ENCODE measurements around the gene CD53.
"Not testable (repeated sequence)": the region's sequence is repeated elsewhere in the genome, so short reads cannot be mapped to it uniquely, and the experiment has no call there.

CD53 gene

GRCh38 chr1:110872745-110873720 is at the start of gene CD53:
Gene CD53 (plus strand): TSS chr1:110873148. CDS start chr1:110891409, 18,261 bp downstream.
- in situ Hi-C loops (cut with MboI; ENCODE audit: low sequenced_read_pairs): no loop called here

GRCh38 chr1:110824192-110824591 is 48.8 kb upstream of the CD53 start:
- in situ Hi-C loops (cut with MboI; ENCODE audit: low sequenced_read_pairs): no loop called here

GRCh38 chr1:110829955-110830553 is 42.9 kb upstream of the CD53 start:
- in situ Hi-C loops (cut with MboI; ENCODE audit: low sequenced_read_pairs): no loop called here

- in situ Hi-C loops (cut with MboI; ENCODE audit: low sequenced_read_pairs): not testable (repeated sequence)
These were observed 39.2 kb upstream of the CD53 start for GRCh38 chr1:110833779-110834178.

- in situ Hi-C loops (cut with MboI; ENCODE audit: low sequenced_read_pairs): no loop called here
These were observed 26.1 kb upstream of the CD53 start for GRCh38 chr1:110846861-110847260.

- in situ Hi-C loops (cut with MboI; ENCODE audit: low sequenced_read_pairs): no loop called here
These were observed 22.8 kb upstream of the CD53 start for GRCh38 chr1:110850145-110850544.

- in situ Hi-C loops (cut with MboI; ENCODE audit: low sequenced_read_pairs): no loop called here
These were observed 22.3 kb upstream of the CD53 start for GRCh38 chr1:110850627-110851026.

GRCh38 chr1:110853135-110853534 is 19.8 kb upstream of the CD53 start:
- in situ Hi-C loops (cut with MboI; ENCODE audit: low sequenced_read_pairs): no loop called here

- in situ Hi-C loops (cut with MboI; ENCODE audit: low sequenced_read_pairs): no loop called here
These were observed 16.5 kb upstream of the CD53 start for GRCh38 chr1:110856410-110856809.

- in situ Hi-C loops (cut with MboI; ENCODE audit: low sequenced_read_pairs): no loop called here
These were observed 14.7 kb upstream of the CD53 start for GRCh38 chr1:110857964-110858948.

GRCh38 chr1:110859062-110859461 is 13.9 kb upstream of the CD53 start:
- in situ Hi-C loops (cut with MboI; ENCODE audit: low sequenced_read_pairs): no loop called here

- in situ Hi-C loops (cut with MboI; ENCODE audit: low sequenced_read_pairs): no loop called here
These were observed 12.8 kb upstream of the CD53 start for GRCh38 chr1:110860174-110860573.

GRCh38 chr1:110860620-110861019 is 12.3 kb upstream of the CD53 start:
- in situ Hi-C loops (cut with MboI; ENCODE audit: low sequenced_read_pairs): not testable (repeated sequence)

- in situ Hi-C loops (cut with MboI; ENCODE audit: low sequenced_read_pairs): not testable (repeated sequence)
These were observed 11.0 kb upstream of the CD53 start for GRCh38 chr1:110861942-110862341.

- in situ Hi-C loops (cut with MboI; ENCODE audit: low sequenced_read_pairs): no loop called here
These were observed 8.7 kb upstream of the CD53 start for GRCh38 chr1:110864287-110864686.

- in situ Hi-C loops (cut with MboI; ENCODE audit: low sequenced_read_pairs): no loop called here
These were observed 2.1 kb upstream of the CD53 start for GRCh38 chr1:110870721-110871388.

- in situ Hi-C loops (cut with MboI; ENCODE audit: low sequenced_read_pairs): no loop called here
These were observed 593 bp upstream of the CD53 start for GRCh38 chr1:110872366-110872744.

- in situ Hi-C loops (cut with MboI; ENCODE audit: low sequenced_read_pairs): no loop called here
These were observed 908 bp downstream of the CD53 start for GRCh38 chr1:110873856-110874255.

- in situ Hi-C loops (cut with MboI; ENCODE audit: low sequenced_read_pairs): no loop called here
These were observed 1.6 kb downstream of the CD53 start for GRCh38 chr1:110874324-110875215.
